NCI-H774 (cell line): ENCODE data around the gene TMEM221.
A peak's percentile ranks its signal among the peaks of the same experiment; 100 is the strongest.

Experiments used
- DNase-seq: peaks from one replicate; lab custom pipeline; 2025; lab: John Stamatoyannopoulos, UW

The TMEM221 gene

GRCh38 chr19:17441241-17442021 is 7.0 kb downstream of the TMEM221 start:
- DNase-seq = no peak

- DNase-seq = no peak
Observed at GRCh38 chr19:17436874-17437267, 11.6 kb downstream of the TMEM221 start.

DNA sequence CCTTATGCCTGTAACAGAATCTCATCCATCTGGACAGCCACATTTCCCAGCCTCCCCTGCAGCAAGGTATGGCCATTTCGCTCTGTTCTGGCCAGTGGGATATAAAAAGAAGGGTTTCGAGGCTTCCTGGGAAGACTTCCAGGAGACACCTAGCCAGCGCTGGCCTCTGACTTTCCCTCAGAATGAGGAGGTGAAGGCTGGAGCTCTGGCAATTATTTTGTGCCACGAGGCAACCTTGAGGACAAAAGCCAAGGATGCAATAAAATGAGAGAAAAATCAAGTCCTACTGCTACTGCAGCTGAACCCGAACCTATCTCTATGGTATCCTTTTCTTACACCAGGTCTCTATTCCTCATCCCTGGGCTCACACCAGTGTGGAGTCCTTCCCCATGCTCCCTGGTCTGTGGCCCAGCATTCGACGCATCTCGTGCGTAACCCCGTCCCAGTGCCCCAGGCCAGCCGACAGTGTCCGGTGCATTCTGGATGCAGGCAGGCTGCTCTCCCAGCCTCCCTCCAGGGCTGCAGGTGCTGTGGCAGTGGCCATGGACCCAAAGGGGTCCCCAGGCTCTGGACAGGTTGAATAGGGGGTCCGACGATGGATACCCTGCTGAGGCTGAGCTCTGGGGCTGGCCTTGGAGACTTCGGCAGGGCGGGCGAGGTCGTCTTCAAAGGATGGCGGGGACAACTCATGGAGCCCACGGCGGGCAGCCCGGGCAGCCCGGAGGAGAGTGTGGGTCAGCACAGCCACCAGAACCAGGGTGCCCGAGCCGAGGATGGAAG is 12.2 kb downstream of the TMEM221 start:
- DNase-seq = no peak

DNA sequence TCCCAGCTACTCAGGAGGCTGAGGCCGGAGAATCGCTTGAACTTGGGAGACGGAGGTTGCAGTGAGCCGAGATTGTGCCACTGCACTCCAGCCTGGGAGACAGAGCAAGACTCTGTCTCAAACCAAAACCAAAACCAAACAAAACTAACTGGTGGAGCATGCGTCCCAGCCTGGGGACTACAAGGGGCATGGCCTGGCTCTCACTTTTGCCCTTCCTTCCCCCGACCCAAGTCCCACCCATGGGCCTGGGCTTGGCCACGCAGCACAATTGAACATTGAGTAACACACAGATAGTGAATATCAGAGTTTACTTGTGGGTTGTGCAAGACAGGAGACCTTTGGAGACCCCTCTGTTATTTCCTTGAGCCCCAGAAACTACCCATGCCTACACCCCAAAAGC is 13.2 kb downstream of the TMEM221 start:
- DNase-seq = no peak

DNA sequence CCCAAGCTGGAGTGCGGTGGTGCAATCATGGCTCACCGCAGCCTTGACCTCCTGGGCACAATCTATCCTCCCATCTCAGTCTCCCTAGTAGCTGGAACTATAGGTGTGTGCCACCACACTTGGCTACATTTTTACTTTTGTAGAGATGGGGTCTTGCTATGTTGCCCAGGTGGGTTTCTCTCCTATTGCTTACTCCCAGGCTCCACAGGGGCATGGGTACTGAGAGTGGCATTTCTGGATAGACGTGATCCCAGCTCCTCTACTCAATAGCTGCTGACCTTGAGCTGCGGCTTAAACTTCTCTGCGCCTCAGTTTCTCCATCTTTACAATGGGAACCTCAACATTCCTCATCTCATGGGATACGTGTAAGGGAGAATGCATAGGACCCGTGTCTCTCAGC is 17.1 kb downstream of the TMEM221 start:
- no peak for DNase-seq

DNA sequence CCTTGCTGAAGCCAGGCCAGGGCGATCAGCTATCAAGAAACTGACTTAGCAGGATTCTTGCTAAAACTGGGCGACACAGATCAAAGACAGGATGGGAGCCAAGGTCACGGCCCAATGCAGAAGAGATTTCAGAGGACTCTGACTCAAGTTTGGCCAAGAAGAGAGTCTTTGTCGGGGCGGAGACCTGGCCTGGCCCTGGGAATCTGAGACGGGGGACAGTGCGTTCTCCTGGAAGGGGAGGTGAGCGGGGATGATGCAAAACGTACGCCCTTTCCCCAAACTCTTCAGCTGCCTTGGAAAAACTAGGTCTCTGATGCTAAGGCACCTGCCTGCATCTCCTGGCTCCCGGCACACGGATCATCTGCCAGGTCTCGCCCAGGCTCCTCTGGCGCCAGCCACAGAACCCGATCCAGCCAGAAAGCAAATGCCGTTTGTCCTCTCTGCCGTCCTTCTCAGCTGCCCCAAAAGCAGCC is 18.8 kb downstream of the TMEM221 start:
- no peak for DNase-seq

DNA sequence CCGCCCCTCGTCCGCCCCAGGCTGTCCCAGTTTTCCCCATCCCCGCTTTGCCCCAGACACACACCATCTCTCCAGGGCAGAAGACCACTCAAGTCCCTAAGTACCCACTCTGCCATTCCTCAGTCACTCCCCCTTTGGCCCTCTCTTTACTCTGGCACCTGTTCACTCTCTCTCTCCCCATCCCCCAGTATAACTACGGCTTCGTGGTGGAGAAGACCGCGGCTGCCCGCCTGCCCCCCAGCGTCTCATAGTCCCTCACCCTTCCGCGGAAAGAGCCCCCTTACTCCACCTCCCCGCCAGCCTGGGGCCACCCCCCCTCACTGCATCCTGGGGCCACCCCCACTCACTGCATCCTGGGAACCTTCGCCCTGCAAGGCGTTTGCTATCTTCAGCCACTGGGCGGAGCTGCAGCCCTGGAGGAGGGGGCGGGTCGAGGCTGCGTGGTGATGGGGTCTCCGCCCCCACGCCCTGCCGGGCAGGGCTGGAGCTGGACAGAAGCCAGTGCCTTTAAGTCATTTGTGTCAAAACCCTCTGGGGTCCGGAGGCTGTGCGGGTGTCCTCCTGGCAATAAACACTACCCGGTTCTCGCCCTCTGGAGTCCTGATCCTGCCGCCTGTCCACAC is 23.6 kb downstream of the TMEM221 start:
- DNase-seq = no peak

DNA sequence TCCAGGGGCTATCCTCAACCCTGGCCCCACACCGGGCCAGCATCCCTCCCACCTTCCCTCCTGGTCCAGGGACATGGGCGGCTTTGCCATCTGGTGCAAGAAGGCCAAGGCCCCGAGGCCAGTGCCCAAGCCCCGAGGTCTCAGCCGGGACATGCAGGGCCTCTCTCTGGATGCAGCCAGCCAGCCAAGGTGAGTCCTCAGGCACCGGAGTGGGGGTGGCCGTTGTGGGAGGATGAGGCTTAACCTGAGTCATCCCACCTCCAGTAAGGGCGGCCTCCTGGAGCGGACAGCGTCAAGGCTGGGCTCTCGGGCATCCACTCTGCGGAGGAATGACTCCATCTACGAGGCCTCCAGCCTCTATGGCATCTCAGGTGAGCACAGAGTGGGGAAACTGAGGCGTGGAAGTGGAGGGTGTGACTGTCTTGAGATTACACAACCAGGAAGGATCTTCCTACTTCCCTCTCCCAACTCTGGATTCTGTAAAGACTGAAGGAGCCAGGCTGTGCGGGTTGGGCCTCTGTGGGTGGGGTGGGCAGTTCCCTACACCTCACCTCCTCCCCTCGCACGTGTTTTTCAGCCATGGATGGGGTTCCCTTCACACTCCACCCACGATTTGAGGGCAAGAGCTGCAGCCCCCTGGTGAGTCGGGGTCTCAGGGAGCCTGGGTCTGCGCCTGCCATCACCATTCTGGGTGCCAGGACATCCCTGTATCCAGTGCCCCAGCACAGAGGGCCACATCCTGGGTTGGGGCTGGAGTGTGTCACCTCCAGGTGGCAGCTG is 24.8 kb downstream of the TMEM221 start:
- no peak for DNase-seq

- DNase-seq = no peak
Observed at GRCh38 chr19:17421942-17422341, 26.5 kb downstream of the TMEM221 start.

GRCh38 chr19:17420475-17420924 is 28.0 kb downstream of the TMEM221 start:
- no peak for DNase-seq

- peak; percentile 98 for DNase-seq
Observed at GRCh38 chr19:17419621-17420474, 28.6 kb downstream of the TMEM221 start, which contains the start of gene MVB12A. TSS of gene MVB12A (plus strand) at chr19:17420047. CDS start at chr19:17420136, 89 bp downstream.

DNA sequence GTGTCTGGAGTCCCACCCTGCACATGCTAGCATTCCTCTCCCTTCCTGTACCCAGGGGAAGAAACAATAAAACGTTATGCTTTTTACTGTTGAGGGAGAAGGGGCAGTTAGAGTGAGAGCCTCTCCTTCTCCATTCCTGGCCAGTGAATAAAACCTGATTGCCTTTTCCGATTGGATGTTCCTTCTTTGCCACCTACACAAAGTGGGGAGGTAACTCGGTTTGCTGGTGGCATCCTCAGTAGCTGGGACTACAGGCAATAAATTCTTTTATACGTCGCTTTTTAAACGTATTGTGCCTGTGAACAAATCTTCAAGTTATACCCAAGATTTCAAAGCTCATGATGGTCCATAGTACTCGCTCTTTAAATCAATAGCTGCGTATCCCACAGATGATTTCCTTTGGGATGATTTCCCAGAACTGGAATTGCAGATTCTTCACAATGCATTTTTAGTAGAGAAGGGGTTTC is 29.3 kb downstream of the TMEM221 start:
- DNase-seq = no peak

DNA sequence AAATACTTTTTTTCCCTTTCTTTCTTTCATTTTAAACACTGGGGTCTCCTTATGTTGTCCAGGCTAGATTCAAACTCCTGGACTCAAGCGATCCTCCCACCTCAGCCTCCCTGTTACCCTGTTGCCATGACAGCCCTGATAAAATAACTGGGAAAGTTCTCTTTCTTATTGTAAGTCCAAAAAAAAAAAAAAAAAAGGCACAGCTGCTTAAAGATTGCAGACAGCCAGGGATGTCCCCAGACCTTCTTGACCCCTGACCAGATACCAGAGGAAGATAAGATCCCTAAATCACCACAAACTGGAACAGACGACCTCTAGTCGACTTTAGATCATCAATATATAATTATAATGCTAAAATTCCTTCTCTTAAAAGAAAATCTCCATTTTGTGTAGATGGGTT is 29.8 kb downstream of the TMEM221 start:
- DNase-seq = no peak

DNA sequence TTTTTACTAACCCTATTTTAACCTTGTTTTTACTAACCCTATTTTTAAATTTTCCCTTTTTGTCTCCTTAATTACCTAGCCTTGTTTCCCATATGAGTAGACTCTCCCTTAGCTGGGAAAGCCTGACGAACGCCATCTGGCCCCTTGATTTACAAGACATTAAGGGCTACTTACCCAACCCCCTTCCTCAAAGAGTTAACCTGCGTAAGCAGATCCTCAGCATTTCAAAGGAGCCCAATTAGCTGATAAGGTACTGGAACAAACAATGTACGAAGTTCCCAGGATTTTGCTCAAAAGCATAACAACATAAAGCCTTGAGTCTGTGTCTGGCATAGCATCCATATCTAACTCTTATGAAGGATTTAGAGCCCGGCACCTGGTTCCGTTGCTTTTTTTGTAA is 33.3 kb downstream of the TMEM221 start:
- no peak for DNase-seq

GRCh38 chr19:17414097-17414496 is 34.4 kb downstream of the TMEM221 start:
- DNase-seq = no peak

DNA sequence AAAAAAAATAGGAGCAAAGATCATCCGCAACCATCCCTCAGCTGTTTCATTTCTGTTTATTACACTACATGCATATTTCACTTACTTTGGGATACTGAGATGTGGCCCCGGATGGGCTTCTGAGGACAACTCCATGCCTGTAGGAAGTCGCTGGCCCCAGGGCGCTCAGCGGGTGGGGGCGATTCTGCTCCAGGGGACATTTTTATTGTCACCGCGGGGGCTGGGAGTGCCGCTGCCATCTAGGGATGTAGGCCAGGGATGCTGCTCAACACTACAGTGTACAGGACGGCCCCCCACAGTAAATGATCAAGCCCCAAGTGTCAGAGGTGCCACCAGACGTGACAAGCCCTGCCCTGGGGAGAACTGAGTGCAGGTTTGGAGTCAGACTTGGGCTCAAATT is 36.7 kb downstream of the TMEM221 start:
- DNase-seq = no peak

DNA sequence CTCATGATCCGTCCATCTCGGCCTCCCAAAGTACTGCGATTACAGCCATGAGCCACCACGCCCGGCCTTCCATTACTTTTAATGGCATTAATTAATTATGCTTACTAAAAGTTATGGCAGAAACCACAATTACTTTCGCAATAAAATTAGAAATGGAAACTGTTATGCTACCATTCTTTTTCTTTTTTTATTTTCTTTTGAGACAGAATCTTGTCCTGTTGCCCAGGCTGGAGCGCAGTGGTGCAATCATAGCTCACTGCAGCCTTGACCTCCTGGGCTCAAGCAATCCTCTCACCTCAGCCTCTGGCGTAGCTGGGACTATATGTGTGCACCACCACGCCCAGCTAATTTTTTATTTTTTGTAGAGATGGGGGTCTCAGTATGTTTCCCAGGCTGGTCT is 38.5 kb downstream of the TMEM221 start:
- no peak for DNase-seq

DNA sequence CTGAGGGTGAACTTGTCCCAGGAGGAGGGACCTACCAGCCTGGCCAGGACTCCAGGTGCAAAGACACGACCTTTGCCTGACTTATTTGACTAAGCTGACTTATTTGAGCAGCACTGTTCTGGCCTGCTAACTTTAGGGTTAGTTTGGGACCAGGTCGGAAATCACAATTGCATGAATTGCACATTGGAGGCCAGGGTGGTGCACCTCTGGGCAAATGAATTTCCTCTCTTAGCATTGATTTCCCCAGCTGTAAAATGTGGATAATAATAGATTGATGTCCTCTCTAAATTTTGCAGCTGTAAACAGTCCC is 41.6 kb downstream of the TMEM221 start:
- no peak for DNase-seq

DNA sequence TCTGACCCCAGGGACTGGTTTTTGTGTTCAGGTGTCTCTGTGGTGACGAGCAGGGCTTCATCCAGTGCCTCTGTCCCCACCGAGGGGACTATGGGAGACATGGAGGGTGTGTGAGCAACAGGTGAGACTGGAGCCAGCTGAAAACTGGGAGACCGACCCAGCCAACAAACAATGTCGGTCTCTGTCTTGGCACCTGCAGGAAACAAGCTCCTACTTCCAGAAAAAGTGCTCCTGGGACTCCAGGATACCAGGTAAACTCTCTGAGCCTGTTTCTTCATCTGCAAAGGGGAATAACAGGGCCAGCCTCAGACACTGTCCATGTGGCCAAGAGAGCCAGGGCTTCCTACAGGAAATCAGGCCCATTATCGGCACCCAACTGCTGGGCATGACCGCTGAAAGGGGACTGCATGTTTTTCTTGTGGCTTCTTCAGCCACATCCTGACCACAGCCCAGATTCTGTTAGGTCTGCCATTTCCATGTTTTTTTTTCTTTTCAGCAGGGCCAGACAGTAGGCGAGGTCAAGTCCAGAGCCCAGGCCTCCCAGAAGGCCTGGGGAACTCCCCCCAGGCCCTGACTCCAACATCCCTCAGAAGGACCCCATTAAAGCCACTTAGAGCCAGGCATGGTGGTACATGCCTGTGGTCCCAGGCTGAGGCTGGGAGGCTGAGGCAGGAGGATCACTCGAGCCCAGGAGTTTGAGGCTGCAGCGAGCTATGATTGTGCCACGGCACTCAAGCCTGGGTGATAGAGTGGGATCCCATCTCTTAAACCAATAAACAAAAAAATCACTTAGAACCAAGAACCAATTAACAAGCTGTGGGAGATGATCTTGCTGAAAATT is 42.2 kb downstream of the TMEM221 start:
- DNase-seq = no peak
